ENCODE measurements around the gene NEUROD4.

The NEUROD4 gene

DNA sequence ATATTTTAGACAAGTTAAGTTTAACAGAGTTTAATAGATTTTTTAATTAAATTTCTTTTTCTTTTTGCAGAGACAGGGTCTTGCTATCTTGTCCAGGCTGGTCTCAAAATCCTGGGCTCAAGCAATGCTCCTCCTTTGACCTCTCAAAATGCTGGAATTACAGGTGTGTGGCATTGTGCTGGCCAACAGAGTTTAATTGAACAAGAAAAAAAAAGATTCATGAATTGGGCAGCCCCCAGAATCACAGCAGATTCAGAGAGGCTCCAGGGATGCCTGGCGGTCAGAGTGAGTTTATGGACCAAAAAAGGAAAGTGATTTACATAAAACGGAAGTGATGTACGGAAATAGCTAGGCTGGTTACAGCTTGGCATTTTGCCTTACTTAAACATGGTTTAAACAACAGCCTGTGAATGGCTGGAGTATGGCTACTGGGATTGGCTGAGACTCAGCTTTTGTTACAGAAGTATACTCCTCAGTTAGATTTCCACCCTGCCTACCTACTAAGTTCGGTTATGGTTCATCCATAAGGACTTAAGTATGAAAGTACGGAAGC is 20.7 kb upstream of the NEUROD4 start:
- no peak for DNase-seq

DNA sequence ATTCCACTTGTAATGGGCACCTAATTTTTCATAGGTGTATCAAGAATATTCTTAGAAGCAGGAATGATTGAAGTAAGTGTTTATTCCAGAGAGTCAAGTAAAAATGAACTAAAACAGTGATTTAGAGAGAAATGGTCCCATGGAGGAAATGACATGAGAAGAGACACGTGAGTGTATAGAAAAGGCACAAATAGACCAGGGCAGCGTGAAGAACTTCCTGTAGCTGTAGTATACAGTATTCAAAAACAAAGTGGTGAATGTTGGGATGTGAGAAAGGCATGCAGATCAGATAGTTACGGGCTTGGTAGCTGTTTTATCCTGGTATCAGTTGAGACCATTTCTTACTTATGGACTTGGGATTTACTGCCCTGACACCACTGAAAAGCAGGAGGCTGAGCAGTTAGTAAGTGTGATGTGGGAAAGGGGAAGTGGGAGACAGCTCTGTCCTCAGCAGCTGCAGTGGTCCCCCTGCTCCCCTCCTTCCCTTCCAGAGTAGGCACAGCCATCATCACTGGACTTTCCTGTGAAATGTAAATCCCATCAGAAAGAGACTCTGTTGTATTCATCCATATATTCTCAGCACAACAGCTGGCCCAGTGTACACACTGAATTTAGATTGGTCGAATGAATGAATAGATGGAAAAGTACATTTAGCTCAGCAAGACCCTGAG is 18.4 kb upstream of the NEUROD4 start:
- DNase-seq = no peak

DNA sequence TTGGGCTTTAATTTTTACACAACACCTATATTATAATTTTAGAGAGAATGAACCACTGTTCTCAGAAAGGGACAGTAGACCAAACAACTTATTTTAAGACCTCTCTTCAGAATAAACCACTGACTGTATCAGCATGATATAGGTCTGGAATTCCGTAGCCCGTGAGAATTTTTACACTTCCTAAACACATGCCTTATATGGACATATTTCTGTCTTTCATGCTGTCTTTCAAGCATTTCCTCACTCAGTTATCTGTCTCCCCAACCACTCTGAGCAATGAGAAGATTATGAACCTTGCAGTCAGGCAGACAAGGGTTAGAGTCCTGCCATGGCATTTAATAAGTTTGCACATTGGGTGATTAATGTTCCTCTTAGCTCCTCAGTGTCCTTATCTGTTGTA is 17.4 kb upstream of the NEUROD4 start:
- no peak for DNase-seq

DNA sequence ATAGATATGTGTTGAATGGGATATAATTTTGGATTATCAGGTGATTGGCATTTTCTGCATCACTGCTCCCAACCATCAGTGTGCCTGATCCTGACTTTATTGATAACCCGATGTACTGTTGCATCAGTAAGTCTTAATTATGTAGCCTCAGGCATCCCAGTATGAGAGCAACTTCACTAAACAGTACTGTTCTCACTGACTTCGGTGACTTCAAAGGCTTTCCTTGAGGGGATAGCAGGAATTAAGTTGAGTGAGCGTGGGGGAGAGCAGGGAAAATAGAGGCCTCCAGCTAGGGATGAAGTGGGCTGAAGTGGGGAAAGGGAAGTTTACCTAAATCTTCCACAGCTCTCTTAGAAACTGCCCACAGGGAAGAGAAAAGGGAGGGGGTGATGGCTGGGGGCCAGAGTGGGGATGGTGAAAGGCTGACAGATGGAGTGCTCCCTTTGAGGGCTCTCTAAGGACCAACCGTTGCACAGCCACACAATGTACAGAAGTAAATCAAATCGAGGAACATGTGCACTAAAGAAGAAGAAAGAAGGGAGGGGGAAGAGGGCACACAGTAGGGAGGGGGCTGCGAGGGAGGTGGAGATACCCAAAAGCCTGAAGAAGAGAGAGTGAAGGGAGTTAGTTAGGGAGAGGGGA is 10.7 kb upstream of the NEUROD4 start:
- DNase-seq = no peak

DNA sequence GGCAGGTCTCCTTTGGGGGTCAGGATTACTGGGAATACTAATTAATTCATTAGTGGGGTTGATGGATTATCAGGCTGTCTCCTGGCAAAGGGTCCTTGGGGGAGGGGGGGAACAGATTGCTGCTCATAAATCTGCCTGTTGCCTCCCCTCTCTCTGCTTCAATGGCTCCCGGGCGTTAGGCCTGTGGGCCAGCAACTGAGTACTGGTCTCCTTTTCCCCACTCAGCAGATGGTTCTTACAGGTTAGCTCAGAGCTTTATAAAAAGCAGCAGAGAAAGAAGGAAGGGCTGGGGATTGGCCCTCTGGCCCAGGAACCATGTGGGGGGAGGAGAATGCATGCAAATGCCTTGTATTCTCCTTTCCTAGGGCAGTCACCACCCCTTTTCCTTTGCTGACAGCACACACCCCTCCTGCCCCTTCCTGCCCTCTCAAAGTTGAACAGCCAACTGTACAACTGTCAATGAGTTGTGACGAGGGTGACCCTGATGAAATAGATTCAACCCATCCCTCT is 2.3 kb upstream of the NEUROD4 start:
- DNase-seq = no peak

DNA sequence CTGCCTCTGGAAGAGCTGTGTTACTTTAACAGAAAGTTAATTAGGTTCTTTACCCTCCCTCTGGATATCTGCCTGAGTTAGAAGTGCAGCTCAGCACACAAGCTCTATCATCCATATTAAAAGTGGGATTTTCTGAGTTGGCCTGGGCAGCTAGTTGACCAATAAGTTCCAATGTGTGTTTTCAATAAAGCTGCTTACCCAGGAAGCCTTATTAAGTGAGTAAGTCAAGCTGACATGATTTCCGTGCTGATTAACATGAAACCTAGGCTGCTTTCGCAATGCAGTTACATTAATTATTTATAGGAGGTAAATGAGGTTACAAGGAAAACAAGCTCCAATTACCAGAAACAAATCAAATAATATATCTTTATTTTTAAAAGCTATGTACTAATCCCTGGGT is 4.8 kb downstream of the NEUROD4 start:
- no peak for DNase-seq

DNA sequence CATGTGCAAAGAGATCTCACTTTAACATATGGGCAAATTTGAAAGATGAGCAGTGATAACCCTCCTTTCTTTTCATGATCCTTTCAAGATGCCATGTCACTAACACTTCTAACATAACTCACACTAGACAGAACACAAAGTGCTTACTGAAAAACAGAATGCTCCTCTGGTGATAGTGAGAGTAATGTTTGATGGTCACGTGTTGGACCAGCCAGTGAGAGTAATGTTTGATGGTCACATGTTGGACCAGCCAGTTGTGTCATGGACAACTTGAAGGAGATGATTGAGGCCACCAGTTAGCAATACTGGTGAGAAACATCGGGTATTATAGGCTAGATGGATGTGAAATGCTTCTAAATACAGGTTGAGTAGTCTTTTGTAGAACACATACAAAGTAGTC is 5.7 kb downstream of the NEUROD4 start:
- no peak for DNase-seq

DNA sequence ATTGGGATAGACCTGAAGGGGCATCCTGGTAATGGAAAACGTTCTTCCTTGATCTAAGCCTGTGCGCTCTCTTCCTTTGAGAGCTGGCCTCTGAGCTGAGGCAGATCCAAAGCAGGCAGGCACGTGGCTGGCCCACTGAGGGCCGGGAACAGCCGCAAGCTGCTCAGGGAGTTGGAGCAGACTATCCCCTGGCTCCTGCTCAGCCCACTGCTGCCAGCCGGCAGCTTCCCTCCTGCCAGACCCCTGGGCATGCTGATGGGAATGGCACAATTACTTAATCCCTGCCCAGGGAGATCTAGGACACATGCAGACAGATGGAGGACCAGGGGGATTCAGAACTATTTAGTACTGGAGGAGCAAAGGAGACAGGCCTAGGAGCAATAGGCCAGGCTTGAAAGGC is 14.4 kb downstream of the NEUROD4 start:
- no peak for DNase-seq

DNA sequence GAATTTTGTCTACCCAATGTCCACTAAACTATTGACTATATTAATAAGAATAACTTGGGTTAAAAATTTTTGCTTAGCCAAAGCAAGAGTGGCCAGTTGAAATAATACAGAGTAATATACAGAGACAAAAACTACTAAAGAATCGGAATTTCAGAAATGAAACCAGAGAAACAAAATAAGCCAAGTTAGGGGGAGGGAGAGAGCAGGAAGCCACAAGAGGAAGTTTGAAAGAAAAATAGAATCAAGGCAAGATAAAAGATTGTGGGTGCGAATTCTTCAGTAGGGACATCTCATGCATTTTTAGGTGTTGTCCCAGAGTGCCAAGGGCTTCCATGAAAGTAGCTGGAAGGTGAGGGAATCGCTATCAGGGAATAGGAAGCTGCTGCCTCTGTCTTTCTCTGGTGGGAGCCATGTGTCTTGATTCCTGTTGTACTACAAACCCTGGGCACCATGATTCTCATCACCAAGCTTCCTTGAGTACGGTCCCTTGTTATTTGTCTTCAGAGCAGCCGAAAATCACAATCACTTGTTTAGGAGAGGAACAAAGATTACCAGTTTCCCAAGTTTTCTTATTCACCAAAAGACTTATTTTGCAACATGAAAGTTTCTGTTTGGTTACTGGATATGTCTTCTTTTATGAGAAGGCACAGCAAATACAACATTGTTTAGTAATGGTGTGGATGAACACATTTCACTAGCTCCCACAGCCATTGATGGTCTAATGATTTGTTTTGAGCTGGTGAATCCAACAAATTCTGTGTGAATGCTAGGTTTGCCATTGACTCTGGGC is 16.7 kb downstream of the NEUROD4 start:
- DNase-seq = no peak

DNA sequence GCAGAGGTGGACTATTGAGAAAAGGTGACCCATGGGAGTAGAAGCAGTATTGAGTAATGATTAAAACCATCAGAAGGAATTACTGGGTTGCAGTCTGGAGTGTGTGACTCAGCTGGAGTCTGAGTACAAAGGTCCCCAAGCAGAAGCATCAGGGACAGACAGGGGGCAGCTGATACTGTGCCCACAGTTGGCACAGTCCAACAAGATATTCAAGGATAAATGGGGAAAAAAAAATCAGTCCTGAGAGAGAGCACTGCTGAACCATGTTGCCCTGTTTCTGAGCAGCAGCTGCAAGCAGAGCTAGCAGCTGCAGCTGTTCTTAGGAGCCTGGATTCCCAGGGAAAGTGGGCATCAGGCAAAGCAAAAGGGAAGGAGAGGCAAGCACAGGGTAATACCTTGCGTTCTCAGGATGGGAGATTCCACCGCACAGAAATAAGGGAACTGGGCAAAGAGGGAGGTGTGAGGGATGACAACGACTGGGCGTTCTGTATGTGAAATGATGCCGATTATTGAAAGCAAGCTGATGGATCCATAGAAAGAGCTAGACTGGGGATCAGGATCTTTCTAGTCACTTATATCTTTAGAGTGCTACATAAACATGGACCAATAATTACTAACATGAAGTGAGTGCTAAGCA is 17.7 kb downstream of the NEUROD4 start:
- no peak for DNase-seq

DNA sequence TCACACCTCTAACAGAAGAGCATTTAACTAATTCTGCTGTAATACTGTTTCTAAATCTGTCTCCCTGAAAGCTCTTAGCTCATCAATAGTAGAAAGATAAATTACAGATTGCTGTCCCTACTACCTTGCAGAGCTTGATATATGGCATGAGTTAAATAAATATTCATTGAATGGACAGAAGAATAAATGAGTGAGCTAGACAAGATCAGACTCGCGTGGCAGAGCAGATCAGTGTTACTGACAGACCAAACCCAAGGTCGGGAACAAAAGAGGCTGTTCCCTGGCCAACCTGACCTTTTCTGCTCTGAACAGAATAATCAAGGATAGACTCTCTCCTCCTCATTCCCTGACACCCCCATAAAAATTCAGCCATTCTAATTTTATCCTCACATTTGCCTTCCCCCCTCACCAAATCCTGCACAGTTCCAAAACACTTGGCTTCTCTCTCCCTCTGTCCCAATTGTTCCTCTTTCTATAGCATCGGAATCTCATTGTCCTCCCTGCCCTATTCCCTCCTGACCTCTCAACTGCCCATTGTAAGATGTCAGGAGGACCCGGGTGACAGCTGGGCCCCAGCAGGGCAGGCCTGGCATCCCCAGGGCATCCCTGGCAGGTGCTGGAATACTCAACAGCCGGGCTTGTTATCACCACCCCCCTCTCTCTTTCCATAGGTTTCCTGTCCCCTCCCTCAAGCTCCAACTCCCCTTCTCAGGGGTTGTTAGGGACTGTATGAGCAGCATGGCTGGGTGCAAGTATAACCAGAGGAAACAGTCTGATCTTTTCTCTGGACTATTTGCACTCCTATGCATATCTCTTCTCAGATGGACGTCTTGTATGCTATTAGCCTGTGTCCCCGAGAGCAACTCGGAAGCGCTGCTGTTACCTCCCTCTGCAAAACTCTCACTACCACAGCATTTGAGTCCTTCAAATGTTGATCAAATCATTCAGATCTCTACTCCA is 19.9 kb downstream of the NEUROD4 start:
- DNase-seq = no peak

DNA sequence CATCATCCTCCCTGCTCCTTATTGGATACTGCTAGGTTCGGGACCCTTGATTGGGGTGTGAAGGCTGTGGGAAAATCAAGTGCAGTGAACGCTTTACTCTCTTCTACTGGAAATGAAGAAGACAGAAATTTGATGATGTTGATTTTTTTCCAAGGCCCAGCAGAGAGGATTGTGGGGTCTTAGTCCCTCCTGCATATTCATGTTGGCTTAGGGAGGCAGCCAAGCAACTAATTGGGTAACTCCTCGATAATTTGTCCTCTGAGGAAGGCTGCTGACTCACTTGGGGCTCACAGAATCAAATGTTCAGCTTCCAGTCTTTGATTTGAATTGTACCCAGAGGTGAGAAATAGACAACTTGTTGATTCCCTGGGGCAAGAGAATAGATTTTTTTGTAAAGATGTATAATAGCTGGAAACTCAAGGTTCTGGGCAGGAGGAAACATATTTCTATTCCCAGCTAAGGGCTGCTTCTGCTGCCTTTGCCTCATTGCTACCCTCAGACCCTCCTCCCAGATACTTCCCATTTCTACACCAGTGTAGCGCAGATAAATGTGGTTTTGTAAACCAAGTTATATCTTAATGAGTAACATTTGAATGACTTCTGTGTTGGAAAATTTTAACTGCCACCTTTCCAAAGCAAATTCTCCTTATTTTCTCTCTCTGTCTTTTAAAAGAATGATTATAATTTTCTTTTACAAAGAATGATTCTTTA is 21.7 kb downstream of the NEUROD4 start:
- no peak for DNase-seq

DNA sequence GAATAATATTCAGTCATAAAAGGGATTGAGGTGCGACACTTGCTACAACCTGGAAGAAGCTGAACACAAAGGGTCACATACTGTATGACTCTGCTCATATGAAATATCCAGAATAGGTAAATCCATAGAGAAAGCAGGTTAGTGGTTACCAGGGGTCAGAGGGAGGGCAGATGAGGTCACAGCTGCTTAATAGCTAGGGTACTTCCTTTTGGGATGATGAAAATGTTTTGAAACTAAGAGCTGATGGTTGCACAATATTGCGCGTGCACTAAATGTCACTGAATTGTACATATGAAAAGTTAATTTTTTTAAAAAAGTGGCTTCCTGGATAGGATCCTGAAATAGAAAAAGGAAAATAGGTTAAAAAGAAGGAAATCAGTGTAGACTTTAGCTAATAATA is 23.8 kb downstream of the NEUROD4 start:
- no peak for DNase-seq

DNA sequence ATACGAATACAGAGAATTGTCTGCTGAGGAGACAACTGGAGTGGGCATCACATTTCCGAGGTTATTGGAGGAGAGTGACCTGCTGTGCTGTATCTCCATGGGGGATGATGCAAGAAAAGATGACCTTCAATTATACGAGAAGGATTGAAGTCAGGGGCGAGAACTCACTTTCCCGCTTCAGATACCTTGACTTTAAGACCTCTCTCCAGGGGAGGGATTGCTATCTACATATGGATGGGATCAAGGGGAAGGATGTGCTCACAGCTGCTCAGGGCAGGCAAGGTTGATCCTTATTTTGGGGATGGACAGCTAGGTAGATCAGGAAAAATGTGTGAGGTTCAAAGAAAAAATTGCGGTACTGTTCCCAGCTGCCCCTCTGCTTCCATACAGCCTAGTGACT is 24.4 kb downstream of the NEUROD4 start:
- no peak for DNase-seq

DNA sequence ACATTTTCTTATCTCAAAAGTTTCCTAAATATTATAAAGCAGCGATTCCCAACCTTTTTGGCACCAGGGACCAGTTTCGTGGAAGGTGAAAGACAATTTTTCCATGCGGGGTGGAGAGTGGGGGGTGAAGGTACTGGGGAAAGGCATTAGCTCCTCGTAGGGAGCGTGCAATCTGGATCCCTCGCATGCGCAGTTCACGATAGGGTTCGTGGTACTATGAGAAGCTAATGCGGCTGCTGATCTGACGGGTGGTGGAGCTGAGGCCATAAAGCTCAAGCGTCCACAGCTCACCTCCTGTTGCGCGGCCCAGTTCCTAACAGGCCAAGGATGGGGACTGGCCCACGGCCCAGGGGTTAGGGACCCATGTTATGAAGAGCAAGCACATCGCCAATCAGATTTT is 29.9 kb downstream of the NEUROD4 start:
- no peak for DNase-seq

DNA sequence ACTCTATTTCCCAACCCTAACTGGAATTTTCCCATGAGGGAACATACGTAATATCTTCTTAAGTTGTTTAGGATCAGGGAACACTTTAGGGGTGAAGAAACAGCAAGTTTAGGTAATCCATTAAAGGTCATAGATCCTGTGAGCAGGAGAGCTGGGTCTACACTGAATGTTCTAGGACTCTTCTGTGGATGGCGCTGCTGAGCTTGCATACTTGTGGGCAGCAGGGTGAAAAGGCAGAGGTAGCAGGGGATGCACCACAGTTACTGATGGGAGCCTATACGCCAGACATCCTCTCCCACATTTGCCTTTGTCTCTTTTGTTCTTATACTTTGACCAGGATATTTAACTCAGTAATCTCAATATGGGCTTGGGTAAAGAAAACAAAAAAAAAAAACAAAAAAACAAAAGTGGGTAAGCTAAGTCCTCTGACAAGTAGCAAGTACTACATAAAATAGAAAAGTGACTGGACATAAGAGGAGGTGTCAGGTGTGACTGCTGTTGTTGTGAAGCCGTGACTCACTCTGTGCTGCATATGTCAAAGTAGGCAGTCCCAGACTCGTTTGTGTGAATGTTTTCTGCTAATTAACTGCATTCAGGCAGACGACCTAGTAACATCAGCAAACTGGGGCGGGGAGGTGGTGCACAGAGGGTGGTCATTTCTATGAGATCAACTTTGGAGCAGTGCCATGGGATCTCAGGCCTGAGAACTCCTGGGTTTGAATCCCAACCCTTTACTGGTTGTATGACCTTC is 31.6 kb downstream of the NEUROD4 start:
- DNase-seq = no peak

DNA sequence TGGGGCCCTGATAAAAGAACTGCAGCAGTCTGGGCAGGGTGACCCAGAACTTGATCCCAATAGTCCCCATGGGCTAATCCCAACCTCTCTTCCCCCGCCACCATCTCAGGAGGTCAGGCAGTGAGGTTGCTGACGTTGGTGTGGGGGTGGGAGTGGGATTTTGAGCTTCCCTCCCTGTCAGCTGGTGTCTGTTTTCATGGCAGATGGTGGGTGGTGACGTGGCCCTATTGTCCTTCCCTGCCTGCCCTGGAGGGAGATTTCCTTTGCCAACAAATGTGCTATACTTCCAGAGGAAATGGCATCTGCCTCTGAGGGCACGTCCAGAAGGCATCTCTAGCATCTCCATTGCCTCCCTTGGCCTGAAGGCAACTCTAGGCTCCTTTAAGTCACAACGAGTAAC is 37.7 kb downstream of the NEUROD4 start:
- DNase-seq = no peak

DNA sequence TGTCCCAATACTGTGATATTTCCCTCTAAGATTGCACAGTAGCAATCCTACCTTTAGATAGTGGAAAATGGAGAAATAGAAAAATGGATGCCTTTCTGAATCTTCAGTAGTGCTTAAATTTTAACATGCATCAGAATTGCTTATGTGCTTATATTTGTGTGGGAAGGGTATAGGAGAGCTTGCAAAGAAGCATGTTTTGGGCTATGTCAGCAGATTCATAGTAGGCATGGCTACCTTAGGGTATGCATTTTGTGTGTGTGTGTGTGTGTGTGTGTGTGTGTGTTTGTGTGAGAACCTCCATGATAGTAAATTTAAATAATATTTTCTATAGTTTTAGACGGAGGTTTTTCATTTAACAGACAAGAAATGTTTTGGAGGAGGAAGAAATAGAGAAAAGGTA is 38.3 kb downstream of the NEUROD4 start:
- DNase-seq = no peak

DNA sequence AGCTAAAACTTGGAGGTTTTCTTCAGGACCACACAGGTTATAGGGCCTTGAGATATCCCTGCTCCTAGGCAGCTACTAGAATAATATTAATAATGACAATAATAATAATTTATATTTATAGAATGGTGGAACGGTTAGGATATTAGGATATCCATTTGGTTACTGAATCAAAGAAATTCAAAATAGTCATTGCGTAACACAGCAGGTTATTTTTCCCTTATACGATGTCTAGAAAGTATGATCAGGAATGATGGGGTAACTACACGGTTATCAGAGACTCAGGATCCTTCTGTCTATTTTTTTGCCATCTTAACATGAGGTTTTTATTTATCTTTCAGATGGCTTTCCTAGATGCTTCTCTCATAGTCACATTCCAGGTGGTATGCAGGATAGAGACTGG is 39.0 kb downstream of the NEUROD4 start:
- no peak for DNase-seq

DNA sequence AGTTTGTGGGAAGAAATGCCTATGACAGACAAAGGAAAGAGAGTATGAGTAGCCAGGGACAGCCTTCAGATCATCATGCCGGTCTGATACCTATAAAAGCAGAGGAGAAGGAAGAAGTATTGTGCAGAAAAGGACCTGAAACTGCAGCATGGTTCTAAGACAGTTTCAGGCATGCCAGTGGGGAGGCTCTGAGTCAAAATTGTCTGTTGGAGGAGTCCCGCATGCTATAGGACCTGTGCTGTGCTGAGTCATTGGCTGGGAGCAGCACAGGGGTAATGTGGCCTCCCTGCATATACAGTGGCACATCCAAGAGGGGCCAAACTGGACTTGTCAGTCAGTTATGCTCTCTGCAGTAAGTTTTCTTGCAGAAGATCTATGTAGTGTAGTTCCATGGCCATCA is 40.7 kb downstream of the NEUROD4 start:
- DNase-seq = no peak

DNA sequence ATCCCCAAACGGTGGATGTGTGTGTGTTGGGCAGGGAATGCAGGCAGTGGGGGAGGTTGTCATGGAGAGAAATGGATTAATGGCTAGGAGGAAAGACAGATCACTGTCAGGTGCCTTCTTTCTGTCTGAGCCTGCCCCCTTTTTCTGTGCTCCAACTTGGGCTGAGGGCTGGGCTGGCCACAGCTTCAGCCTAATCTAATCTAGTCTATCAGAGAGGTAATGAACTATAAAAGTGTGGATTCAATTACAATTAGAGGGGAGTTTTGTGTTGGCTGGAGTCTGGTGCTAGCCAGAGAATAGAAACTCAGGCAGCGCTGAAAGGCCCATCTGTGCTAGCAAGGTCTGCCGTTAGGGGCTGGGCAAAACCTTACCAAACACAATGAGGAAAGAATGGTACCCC is 41.2 kb downstream of the NEUROD4 start:
- no peak for DNase-seq
